Measurements from ENCODE around the gene MTUS2. TPM values are rescaled to one million over a fixed set of nuclear protein-coding genes. Genes with fewer than 3 reads are reported as not detected.

The MTUS2 gene
- total RNA-seq, 1 donor, result 0.36 TPM

GRCh38 chr13:29423050-29423449 lies 602.9 kb downstream of the MTUS2 start:
- Histone ChIP-seq H3K36me3 (ENCODE audit: insufficient read depth, low read length) (no peaks in the 10 kb centered on the region), H3K4me1 (ENCODE audit: insufficient read depth, low read length) (no peaks in the 10 kb centered on the region), H3K4me3 (ENCODE audit: insufficient read depth, low read length) (no peak overlapping the region), H4K20me1 (ENCODE audit: insufficient read depth, low read length) (no peaks in the 10 kb centered on the region), H3K27me3 (ENCODE audit: insufficient read depth, low read length) (peaks cover 53% of the 10 kb centered on the region), H3K79me2 (ENCODE audit: insufficient read depth, low read length) (no peaks in the 10 kb centered on the region), H3K4me2 (ENCODE audit: insufficient read depth, low read length) (no peak overlapping the region), H3K27ac (ENCODE audit: low read depth, low read length) (no peak overlapping the region), H2AFZ (ENCODE audit: low read length) (no peak overlapping the region), H3K9me3 (ENCODE audit: low read depth, low read length) (no peaks in the 10 kb centered on the region)
- TF ChIP-seq CTCF (IDR thresholded peaks at IDR 0.05; ENCODE audit: extremely low read depth, low read depth, low read length), result no peak
- DNase-seq (ENCODE audit: insufficient read length, low spot score, missing footprints), result no peak

DNA sequence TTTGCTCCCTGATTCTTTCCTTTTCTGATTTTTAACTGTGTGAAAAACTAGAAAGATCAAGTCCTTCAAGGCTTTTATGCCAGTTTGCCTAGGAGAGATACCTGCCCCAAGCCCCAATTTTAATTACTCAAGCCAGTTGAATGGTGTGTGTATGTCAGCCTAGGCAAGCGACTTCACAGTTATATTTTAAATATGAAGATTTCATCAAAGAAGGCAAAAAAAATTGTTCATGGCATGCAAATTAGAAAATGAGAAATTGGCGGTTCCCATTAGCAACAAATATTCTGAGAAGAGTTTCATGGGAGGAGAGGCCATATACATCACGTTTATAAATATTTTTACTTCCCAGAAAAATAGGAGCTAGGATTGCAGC lies 607.8 kb downstream of the MTUS2 start:
- DNase-seq (ENCODE audit: insufficient read length, low spot score, missing footprints), result no peak
- Histone ChIP-seq H3K27me3 (ENCODE audit: insufficient read depth, low read length) (peaks cover 59% of the 10 kb centered on the region), H3K27ac (ENCODE audit: low read depth, low read length) (no peak overlapping the region), H3K4me3 (ENCODE audit: insufficient read depth, low read length) (peak overlapping the region; percentile 59), H3K79me2 (ENCODE audit: insufficient read depth, low read length) (no peaks in the 10 kb centered on the region), H2AFZ (ENCODE audit: low read length) (peak overlapping the region; percentile 20), H3K36me3 (ENCODE audit: insufficient read depth, low read length) (no peaks in the 10 kb centered on the region), H3K9me3 (ENCODE audit: low read depth, low read length) (no peaks in the 10 kb centered on the region), H3K4me1 (ENCODE audit: insufficient read depth, low read length) (peaks cover 6% of the 10 kb centered on the region), H3K4me2 (ENCODE audit: insufficient read depth, low read length) (peak overlapping the region; percentile 72), H4K20me1 (ENCODE audit: insufficient read depth, low read length) (no peaks in the 10 kb centered on the region)
- no peak for TF ChIP-seq CTCF (IDR thresholded peaks at IDR 0.05; ENCODE audit: extremely low read depth, low read depth, low read length)

- Histone ChIP-seq H3K4me3 (ENCODE audit: insufficient read depth, low read length) (peak overlapping the region; percentile 59), H3K9me3 (ENCODE audit: low read depth, low read length) (no peaks in the 10 kb centered on the region), H2AFZ (ENCODE audit: low read length) (peak overlapping the region; percentile 62), H3K27ac (ENCODE audit: low read depth, low read length) (no peak overlapping the region), H3K27me3 (ENCODE audit: insufficient read depth, low read length) (peaks cover 56% of the 10 kb centered on the region), H3K36me3 (ENCODE audit: insufficient read depth, low read length) (no peaks in the 10 kb centered on the region), H3K4me1 (ENCODE audit: insufficient read depth, low read length) (peaks cover 6% of the 10 kb centered on the region), H4K20me1 (ENCODE audit: insufficient read depth, low read length) (no peaks in the 10 kb centered on the region), H3K4me2 (ENCODE audit: insufficient read depth, low read length) (peak overlapping the region; percentile 72), H3K79me2 (ENCODE audit: insufficient read depth, low read length) (no peaks in the 10 kb centered on the region)
- TF ChIP-seq CTCF (IDR thresholded peaks at IDR 0.05; ENCODE audit: extremely low read depth, low read depth, low read length), result no peak
- no peak for DNase-seq (ENCODE audit: insufficient read length, low spot score, missing footprints)
These were observed 608.4 kb downstream of the MTUS2 start for GRCh38 chr13:29428310-29429181.

DNA sequence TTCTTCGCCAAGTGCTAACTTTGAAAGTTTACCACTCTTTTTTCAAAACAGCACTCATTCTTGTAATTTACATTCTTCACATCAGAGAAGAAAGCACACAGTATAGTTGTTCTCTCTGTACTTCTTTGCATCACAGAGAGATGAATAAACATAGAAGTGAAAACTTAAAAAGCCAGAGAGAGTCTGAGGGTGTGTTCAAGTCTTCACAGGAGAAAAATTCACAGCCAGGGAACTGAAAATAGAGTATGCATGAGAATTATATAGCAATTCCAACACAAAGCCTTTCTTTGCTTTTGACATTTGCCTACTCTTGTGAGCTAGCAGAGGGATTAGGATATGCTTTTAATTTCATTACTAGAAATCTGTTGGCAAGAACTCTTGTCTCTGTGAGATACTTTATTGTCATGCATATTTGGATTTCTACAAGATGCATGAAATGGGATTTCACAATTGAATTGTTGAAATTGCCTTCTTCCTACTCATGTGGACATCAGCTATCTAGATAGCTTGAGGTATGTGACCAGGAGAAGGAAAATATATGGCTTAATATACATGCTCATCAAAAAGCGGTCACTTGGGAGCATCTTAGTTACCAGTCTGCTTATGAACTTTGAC lies 609.3 kb downstream of the MTUS2 start:
- no peak for DNase-seq (ENCODE audit: insufficient read length, low spot score, missing footprints)
- H2AFZ ChIP-seq (ENCODE audit: low read length), result no peak overlapping the region
- H3K36me3 ChIP-seq (ENCODE audit: insufficient read depth, low read length), result no peaks in the 10 kb centered on the region
- no peak for TF ChIP-seq CTCF (IDR thresholded peaks at IDR 0.05; ENCODE audit: extremely low read depth, low read depth, low read length)
- H3K27ac ChIP-seq (ENCODE audit: low read depth, low read length), result no peak overlapping the region
- no peaks in the 10 kb centered on the region for H3K79me2 ChIP-seq (ENCODE audit: insufficient read depth, low read length)
- H3K9me3 ChIP-seq (ENCODE audit: low read depth, low read length), result no peaks in the 10 kb centered on the region
- H3K4me3 ChIP-seq (ENCODE audit: insufficient read depth, low read length), result no peak overlapping the region
- peaks cover 56% of the 10 kb centered on the region for H3K27me3 ChIP-seq (ENCODE audit: insufficient read depth, low read length)
- no peaks in the 10 kb centered on the region for H4K20me1 ChIP-seq (ENCODE audit: insufficient read depth, low read length)
- peaks cover 10% of the 10 kb centered on the region for H3K4me1 ChIP-seq (ENCODE audit: insufficient read depth, low read length)
- H3K4me2 ChIP-seq (ENCODE audit: insufficient read depth, low read length), result no peak overlapping the region

Data from osteoblast (primary cell).